Breast epithelium (tissue), 4 donors: ENCODE measurements around the gene APBA3. TPM values are rescaled to one million over a fixed set of nuclear protein-coding genes. Genes with fewer than 3 reads are reported as not detected.

Experiments used
- DNase-seq, 2 donors: peaks; one replicate each; pipeline ENCODE4 v3.0.0-alpha.2; 2019; ENCODE audit warnings: low spot score in 2 of 2
- H3K27ac ChIP-seq, 2 donors: fragments of 200-600 bp; sonication (generic) in 1 of 2; one replicate each; pipeline ENCODE4 v1.5.1; 2016 to 2019; ENCODE audit warnings: mild to moderate bottlenecking in 1 of 2
- H3K27me3 ChIP-seq, 2 donors: fragments of 200-600 bp; sonication (generic) in 1 of 2; one replicate each; pipeline versions ENCODE4 v1.5.1 to v1.6.0; 2017 to 2019; ENCODE audit warnings: control low read depth in 1 of 2, mild to moderate bottlenecking in 1 of 2
- H3K36me3 ChIP-seq: fragments of 200-600 bp; one replicate; pipeline ENCODE4 v1.5.1; 2019
- H3K4me1 ChIP-seq, 2 donors: fragments of 200-600 bp; sonication (generic); one replicate each; pipeline ENCODE4 v1.5.1; 2016 to 2019; ENCODE audit warnings: control low read depth in 1 of 2
- H3K4me3 ChIP-seq, 3 donors: fragments of 200-600 bp; sonication (generic); 1 replicate in 2 of 3; 2 replicates in 1 of 3; pipeline ENCODE4 v1.5.1; 2016 to 2019; ENCODE audit warnings: mild to moderate bottlenecking in 3 of 3, moderate library complexity in 2 of 3
- H3K9me3 ChIP-seq, 2 donors: fragments of 200-600 bp; sonication (generic) in 1 of 2; one replicate each; pipeline ENCODE4 v1.5.1; 2016 to 2019; ENCODE audit warnings: control low read depth in 1 of 2
- POLR2A ChIP-seq: fragments of 450-650 bp; IDR thresholded peaks from one replicate; pipeline ENCODE4 v1.6.1; 2016; ENCODE audit warnings: antibody characterized with exemption, mild to moderate bottlenecking, moderate library complexity
- POLR2AphosphoS5 ChIP-seq, 3 donors: sonication (generic); formaldehyde crosslinking; IDR thresholded peaks; one replicate each; pipeline ENCODE4 v1.6.1; 2017; ENCODE audit warnings: antibody characterized with exemption in 3 of 3
- intact Hi-C: fragments of 100-400 bp; cut with DNase I; formaldehyde crosslinking; loops from one replicate; pipeline ENCODE4 v1.15.1; 2023; ENCODE audit warnings: low total_unique reads
- total RNA-seq, 3 donors: library from RNA; depleted of rRNA; stranded (reverse); fragments of >200 nt; gene quantifications; one replicate each; pipeline ENCODE4 v1.1.0, GENCODE V29; 2016
- TF ChIP-seq, protein P1 (sequence below), 3 donors: fragments of 450-650 bp; IDR thresholded peaks; one replicate each; pipeline ENCODE4 v1.5.1; 2016 to 2017; ENCODE audit warnings: antibody characterized with exemption in 3 of 3, mild to moderate bottlenecking in 3 of 3, moderate library complexity in 3 of 3

APBA3 gene
- total RNA-seq, 3 donors from 2014 or later = 24.0 to 24.9 (median 24.6) TPM

DNA sequence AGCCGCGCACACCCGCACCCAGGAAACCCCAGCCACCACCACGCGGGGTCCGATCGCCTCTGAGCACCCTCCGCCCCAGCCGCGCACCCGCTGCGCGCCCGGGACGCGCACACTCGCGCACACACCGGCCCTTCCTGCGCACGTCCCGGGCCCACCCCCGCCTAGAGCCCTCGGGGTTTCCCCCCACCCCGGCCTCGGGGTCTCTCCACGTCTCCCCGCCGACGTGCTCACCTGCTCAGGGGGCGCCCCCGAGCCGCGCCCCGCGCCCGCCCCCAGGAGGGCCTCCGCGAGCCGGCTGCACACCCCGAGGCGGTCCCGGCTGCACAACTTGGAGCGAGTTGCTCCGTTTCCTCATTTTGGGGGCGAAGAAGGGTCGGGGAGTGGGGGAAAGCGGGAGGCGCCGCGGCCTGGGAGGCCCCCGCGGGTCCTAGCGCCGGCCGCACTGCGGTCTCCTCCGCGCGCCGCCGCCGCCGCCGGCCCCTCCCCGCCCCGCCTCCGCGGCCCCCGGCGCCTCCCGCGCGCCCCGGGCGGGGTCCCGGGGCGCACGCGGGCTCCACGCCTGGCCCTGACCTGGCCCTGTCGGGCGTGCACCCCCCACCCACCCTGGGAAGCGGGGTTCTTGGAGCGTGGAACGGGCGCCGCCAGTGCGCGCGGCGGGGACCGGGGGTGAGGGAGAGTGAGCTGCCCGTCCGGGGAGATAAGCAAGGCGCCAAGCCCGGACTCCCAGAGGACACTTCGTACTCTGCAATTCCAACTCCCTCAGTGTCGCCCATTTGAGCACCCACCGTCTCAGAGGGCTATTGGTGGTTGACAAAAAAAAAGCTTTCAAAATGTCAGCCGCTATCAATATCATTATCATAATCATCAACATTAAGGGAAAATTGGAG lies 24.7 kb upstream of the APBA3 start, which contains the start of gene MATK:
MATK (minus strand) TSS at position 444 of the 887 bp plus-strand sequence. CDS start 1,246 bp downstream, outside the sequence.
- Histone ChIP-seq H3K27ac (no peak within 1 kb of the TSS), H3K36me3 (no peaks in the 10 kb centered on the region), H3K9me3 (peaks cover 17 to 19% of the 10 kb centered on the region in 2 donors), H3K4me3 (peak within 1 kb of the TSS; percentile 10 to 60 (median 41)), H3K4me1 (no peaks in the 10 kb centered on the region), H3K27me3 (peaks cover 0 to 44% of the 10 kb centered on the region in 2 donors)
- TF ChIP-seq POLR2A = no peak
- no peak for TF ChIP-seq POLR2AphosphoS5 (IDR thresholded peaks at IDR 0.05)
- TF ChIP-seq, protein P1, sequence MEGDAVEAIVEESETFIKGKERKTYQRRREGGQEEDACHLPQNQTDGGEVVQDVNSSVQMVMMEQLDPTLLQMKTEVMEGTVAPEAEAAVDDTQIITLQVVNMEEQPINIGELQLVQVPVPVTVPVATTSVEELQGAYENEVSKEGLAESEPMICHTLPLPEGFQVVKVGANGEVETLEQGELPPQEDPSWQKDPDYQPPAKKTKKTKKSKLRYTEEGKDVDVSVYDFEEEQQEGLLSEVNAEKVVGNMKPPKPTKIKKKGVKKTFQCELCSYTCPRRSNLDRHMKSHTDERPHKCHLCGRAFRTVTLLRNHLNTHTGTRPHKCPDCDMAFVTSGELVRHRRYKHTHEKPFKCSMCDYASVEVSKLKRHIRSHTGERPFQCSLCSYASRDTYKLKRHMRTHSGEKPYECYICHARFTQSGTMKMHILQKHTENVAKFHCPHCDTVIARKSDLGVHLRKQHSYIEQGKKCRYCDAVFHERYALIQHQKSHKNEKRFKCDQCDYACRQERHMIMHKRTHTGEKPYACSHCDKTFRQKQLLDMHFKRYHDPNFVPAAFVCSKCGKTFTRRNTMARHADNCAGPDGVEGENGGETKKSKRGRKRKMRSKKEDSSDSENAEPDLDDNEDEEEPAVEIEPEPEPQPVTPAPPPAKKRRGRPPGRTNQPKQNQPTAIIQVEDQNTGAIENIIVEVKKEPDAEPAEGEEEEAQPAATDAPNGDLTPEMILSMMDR (IDR thresholded peaks at IDR 0.05) = no peak
- intact Hi-C loops = no loop called here
- no peak for DNase-seq

DNA sequence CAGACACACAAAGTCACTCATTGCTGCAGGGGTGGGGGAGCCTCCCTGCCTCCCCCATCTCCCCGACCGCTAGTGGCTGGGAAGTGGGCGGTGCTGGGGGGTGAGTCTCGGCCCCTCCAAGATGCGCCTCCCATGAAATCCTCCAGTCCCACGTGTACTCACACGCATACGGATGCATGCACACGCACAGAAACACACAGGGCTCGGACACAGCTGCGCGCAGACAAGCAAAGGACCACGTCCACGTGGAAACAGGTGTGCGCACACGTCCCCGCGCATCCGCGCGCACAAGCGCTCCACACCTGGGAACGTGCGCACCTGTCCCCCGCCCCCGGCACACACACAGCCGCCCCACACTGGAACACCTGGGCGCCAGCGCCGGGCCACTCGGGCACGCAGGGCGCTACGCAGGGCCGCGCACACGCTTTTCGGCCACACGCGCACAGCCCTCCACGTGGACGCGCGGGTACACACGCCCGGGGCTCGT lies 24.0 kb upstream of the APBA3 start:
- Histone ChIP-seq H3K36me3 (no peaks in the 10 kb centered on the region), H3K4me1 (no peaks in the 10 kb centered on the region), H3K27me3 (peaks cover 0 to 44% of the 10 kb centered on the region in 2 donors), H3K9me3 (peaks cover 24 to 26% of the 10 kb centered on the region in 2 donors), H3K4me3 (peak overlapping the region; percentile 10 to 60 (median 41)), H3K27ac (no peak overlapping the region)
- no peak for DNase-seq
- no peak for TF ChIP-seq POLR2A
- intact Hi-C loops = no loop called here

DNA sequence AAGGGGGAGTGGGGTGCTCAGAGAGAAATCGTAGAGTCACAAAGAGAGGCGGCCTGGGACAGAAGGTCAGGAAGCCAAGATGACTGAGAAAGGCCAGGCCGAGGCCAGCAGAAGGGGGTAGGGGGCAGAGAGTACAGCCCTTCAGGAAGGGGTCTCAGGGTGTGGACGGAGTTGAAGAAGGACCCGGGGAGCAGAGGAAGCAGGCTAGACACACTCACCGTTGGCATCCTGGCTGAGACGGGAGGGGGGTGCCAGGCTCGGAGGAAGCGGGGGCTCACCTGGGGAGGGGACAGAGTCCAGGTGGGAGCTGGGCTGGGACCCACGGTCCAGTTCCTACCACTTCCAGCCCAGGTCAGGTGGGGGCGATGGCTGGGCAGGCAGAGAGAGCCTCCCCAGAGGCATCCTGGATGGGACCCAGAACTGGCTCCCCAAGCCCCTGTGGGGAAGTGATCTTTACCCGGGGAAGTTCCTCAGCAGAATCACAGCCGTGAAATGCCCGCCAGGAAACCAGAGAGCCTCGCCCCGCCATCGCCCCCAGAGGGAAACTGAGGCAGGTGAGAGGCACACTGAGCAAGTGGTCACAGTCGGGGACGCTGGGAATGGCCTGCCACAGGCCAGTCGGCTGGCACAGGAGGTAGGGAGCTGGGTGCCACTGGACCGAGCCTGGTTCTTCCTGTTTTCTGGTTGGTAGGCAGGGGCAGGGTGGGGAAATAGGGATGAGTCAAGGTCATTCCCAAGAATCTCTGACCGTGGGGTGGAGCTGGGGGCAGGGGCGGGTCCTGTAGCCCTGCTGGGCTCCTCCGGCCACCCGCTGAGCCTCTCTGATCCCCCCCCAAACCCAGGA lies 23.3 kb upstream of the APBA3 start:
- no peaks in the 10 kb centered on the region for H3K36me3 ChIP-seq
- no peak for DNase-seq
- peak overlapping the region in 2 of 3 donors; percentile 41 to 60 for H3K4me3 ChIP-seq
- intact Hi-C loops = no loop called here
- H3K9me3 ChIP-seq = peaks cover 24 to 26% of the 10 kb centered on the region in 2 donors
- no peaks in the 10 kb centered on the region for H3K4me1 ChIP-seq
- no peak overlapping the region for H3K27ac ChIP-seq
- H3K27me3 ChIP-seq = peaks cover 0 to 44% of the 10 kb centered on the region in 2 donors
- TF ChIP-seq POLR2A (no peak), POLR2AphosphoS5 (IDR thresholded peaks at IDR 0.05) (no peak)
- TF ChIP-seq, protein P1 (IDR thresholded peaks at IDR 0.05) = no peak

DNA sequence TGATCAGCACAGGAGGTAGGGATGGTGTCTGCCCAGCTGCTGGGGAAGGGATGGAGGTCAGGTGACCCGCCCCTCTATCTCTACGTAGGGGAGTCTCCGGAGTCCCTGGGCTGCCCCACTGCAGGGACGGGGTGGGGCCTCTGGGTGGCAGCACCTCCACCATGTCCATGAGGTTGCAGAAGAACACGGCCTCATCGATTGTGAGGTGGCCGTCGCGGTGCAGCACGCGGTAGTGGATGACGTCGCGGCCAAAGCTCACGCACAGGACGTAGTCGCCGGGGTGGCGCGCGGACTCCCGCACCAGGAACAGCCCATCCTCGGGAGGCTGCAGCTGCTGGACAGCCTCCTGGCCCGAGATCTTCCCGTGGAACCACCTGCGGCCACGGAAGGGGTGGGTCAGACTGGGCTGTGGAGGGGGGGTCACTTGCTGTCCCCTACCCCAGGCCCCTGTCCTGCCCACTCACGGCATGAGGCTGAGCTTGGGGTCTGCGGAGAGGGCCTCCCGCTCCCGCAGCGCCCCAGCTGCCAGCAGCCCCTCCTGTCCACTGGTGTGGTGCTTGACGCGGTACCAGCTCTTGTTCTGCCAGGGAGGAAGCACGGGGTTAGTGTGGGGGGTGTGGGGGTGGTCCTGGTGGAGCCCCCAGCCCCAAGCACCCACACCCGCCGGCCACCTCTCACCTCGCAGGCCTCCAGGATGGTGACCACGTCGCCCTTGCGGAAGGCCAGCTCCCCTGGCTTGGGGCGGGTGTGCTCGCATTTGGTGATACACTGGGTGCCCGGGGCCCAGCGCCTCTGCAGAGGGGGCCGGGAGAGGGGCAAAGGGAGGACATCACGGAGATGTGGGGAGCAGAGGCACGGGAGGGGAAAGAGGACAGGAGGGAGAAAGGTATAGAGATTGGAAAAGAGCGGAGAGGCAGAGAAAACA lies 22.4 kb upstream of the APBA3 start:
- DNase-seq = no peak
- no peak overlapping the region for H3K27ac ChIP-seq
- no peak overlapping the region for H3K4me3 ChIP-seq
- no peaks in the 10 kb centered on the region for H3K4me1 ChIP-seq
- TF ChIP-seq POLR2AphosphoS5 (IDR thresholded peaks at IDR 0.05) = no peak
- TF ChIP-seq POLR2A = no peak
- TF ChIP-seq, protein P1 (IDR thresholded peaks at IDR 0.05) = no peak
- H3K36me3 ChIP-seq = no peaks in the 10 kb centered on the region
- H3K27me3 ChIP-seq = peaks cover 0 to 50% of the 10 kb centered on the region in 2 donors
- intact Hi-C loops = no loop called here
- H3K9me3 ChIP-seq = peaks cover 24 to 26% of the 10 kb centered on the region in 2 donors
